ENCODE data around the gene VDAC1. TPM values are rescaled to one million over a fixed set of nuclear protein-coding genes. Genes with fewer than 3 reads are reported as not detected.

VDAC1 gene
- total RNA-seq, 1 experiment from 2014 or later, result 395 TPM

- TF ChIP-seq SIN3A (IDR thresholded peaks at IDR 0.05; ENCODE audit: borderline replicate concordance, insufficient read depth, low read depth, low read length), result no peak
- no peak for TF ChIP-seq TCF7L2 (IDR thresholded peaks at IDR 0.05; ENCODE audit: low read depth, low read length)
- TF ChIP-seq, protein P1, sequence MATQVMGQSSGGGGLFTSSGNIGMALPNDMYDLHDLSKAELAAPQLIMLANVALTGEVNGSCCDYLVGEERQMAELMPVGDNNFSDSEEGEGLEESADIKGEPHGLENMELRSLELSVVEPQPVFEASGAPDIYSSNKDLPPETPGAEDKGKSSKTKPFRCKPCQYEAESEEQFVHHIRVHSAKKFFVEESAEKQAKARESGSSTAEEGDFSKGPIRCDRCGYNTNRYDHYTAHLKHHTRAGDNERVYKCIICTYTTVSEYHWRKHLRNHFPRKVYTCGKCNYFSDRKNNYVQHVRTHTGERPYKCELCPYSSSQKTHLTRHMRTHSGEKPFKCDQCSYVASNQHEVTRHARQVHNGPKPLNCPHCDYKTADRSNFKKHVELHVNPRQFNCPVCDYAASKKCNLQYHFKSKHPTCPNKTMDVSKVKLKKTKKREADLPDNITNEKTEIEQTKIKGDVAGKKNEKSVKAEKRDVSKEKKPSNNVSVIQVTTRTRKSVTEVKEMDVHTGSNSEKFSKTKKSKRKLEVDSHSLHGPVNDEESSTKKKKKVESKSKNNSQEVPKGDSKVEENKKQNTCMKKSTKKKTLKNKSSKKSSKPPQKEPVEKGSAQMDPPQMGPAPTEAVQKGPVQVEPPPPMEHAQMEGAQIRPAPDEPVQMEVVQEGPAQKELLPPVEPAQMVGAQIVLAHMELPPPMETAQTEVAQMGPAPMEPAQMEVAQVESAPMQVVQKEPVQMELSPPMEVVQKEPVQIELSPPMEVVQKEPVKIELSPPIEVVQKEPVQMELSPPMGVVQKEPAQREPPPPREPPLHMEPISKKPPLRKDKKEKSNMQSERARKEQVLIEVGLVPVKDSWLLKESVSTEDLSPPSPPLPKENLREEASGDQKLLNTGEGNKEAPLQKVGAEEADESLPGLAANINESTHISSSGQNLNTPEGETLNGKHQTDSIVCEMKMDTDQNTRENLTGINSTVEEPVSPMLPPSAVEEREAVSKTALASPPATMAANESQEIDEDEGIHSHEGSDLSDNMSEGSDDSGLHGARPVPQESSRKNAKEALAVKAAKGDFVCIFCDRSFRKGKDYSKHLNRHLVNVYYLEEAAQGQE (IDR thresholded peaks at IDR 0.05; ENCODE audit: insufficient read depth in 1 of 2, low read depth in 2 of 2, low read length in 1 of 2), result no peak
- TF ChIP-seq, protein P2, sequence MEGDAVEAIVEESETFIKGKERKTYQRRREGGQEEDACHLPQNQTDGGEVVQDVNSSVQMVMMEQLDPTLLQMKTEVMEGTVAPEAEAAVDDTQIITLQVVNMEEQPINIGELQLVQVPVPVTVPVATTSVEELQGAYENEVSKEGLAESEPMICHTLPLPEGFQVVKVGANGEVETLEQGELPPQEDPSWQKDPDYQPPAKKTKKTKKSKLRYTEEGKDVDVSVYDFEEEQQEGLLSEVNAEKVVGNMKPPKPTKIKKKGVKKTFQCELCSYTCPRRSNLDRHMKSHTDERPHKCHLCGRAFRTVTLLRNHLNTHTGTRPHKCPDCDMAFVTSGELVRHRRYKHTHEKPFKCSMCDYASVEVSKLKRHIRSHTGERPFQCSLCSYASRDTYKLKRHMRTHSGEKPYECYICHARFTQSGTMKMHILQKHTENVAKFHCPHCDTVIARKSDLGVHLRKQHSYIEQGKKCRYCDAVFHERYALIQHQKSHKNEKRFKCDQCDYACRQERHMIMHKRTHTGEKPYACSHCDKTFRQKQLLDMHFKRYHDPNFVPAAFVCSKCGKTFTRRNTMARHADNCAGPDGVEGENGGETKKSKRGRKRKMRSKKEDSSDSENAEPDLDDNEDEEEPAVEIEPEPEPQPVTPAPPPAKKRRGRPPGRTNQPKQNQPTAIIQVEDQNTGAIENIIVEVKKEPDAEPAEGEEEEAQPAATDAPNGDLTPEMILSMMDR (IDR thresholded peaks at IDR 0.05), result no peak
- TF ChIP-seq POLR2AphosphoS5 (IDR thresholded peaks at IDR 0.05; ENCODE audit: low read depth, low read length), result no peak
- ChIA-PET CTCF (interaction anchor here (0.6 kb wide), 1 partner anchor 173 kb away, joined by 8 read pairs; no protein-coding TSS in a partner anchor), POLR2A (no interaction called here)
- H3K36me3 ChIP-seq (ENCODE audit: control insufficient read depth, insufficient read depth, low read length), result peaks cover 13% of the 10 kb centered on the region; the same call in 1 of the 2 replicates
- intact Hi-C loops (cut with micrococcal nuclease; ENCODE audit: unreplicated experiment) (no loop called here), in situ Hi-C loops (cut with HindIII; ENCODE audit: low pct_unique_long_range_greater_than_20kb, low sequenced_read_pairs) (no loop called here)
- DNase-seq (ENCODE audit: low read depth, low spot score) (no peak), ATAC-seq (peak; percentile 54; the same call in 1 of the 2 replicates)
- H3K4me1 ChIP-seq (ENCODE audit: control insufficient read depth, insufficient read depth, low read length), result peaks cover 5% of the 10 kb centered on the region; the same call in 1 of the 2 replicates
- no peaks in the 10 kb centered on the region for H3K9me3 ChIP-seq (ENCODE audit: control insufficient read depth, insufficient read depth, low read depth, low read length)
- no TSS peak for BruUV-seq (replicated peaks)
- H3K27ac ChIP-seq (ENCODE audit: low read length), result peak overlapping the region; percentile 35
- no peaks in the 10 kb centered on the region for H3K27me3 ChIP-seq (ENCODE audit: control insufficient read depth, insufficient read depth, low read length)
- H3K4me3 ChIP-seq (ENCODE audit: low read depth in 2 of 2, low read length in 2 of 2), result no peak overlapping the region
These were observed 23.1 kb downstream of the VDAC1 start for GRCh38 chr5:133981714-133982113.

DNA sequence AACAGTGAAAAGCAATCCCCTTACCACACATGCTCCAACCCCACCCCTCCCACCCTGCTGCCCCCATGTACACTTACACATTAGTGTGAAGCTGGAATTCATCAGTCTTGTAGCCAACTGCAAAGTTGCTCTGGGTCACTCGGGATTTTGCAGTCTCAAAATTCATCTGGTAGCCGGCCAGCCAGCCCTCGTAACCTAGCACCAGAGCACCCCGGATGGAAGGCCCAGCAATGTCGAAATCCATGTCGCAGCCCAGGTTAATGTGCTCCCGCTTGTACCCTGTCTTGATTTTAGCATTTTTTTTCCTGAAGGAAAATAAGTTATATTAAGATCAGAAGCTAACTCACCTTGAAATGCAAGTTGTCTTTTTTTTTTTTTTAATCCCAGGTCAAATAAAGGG lies 24.1 kb downstream of the VDAC1 start:
- CTCF ChIA-PET, result interaction anchor here (1.0 to 1.1 kb wide), 2 partner anchors 120 to 245 kb away, joined by 3 to 5 read pairs; partner anchors contain the start of gene PPP2CA
- POLR2A ChIA-PET, result interaction anchor here (0.6 kb wide), 1 partner anchor 23 kb away, joined by 9 read pairs; no protein-coding TSS in a partner anchor
- ATAC-seq (no peak), DNase-seq (ENCODE audit: low read depth, low spot score) (no peak)
- Histone ChIP-seq H3K27ac (ENCODE audit: low read length) (no peak overlapping the region), H3K27me3 (ENCODE audit: control insufficient read depth, insufficient read depth, low read length) (no peaks in the 10 kb centered on the region), H3K9me3 (ENCODE audit: control insufficient read depth, insufficient read depth, low read depth, low read length) (no peaks in the 10 kb centered on the region), H3K4me3 (ENCODE audit: low read depth in 2 of 2, low read length in 2 of 2) (no peak overlapping the region), H3K4me1 (ENCODE audit: control insufficient read depth, insufficient read depth, low read length) (peaks cover 2% of the 10 kb centered on the region; the same call in 1 of the 2 replicates), H3K36me3 (ENCODE audit: control insufficient read depth, insufficient read depth, low read length) (peaks cover 13% of the 10 kb centered on the region; the same call in 1 of the 2 replicates)
- no TSS peak for BruUV-seq (replicated peaks)
- TF ChIP-seq, protein P1 (IDR thresholded peaks at IDR 0.05; ENCODE audit: insufficient read depth in 1 of 2, low read depth in 2 of 2, low read length in 1 of 2), result no peak
- TF ChIP-seq SIN3A (IDR thresholded peaks at IDR 0.05; ENCODE audit: borderline replicate concordance, insufficient read depth, low read depth, low read length) (no peak), TCF7L2 (IDR thresholded peaks at IDR 0.05; ENCODE audit: low read depth, low read length) (no peak), POLR2AphosphoS5 (IDR thresholded peaks at IDR 0.05; ENCODE audit: low read depth, low read length) (no peak)
- in situ Hi-C loops (cut with HindIII; ENCODE audit: low pct_unique_long_range_greater_than_20kb, low sequenced_read_pairs), result no loop called here
- intact Hi-C loops (cut with micrococcal nuclease; ENCODE audit: unreplicated experiment), result no loop called here
